SH-SY5Y (cell line): ENCODE results near the gene KCNQ1OT1.

Source experiments
- GATA2 ChIP-seq: IDR thresholded peaks from 2 replicates; pipeline ENCODE4 v1.6.1; 2011; ENCODE audit warnings: mild to moderate bottlenecking, low read depth, low read length
- GATA3 ChIP-seq: IDR thresholded peaks from 2 replicates; pipeline ENCODE4 v1.6.1; 2011; ENCODE audit warnings: low read depth, mild to moderate bottlenecking, low read length, moderate library complexity

Gene KCNQ1OT1

GRCh38 chr11:2649848-2650247 is 49.9 kb downstream of the KCNQ1OT1 start:
- no peak for TF ChIP-seq GATA3
- TF ChIP-seq GATA2 = no peak

GRCh38 chr11:2649400-2649799 is 50.4 kb downstream of the KCNQ1OT1 start:
- TF ChIP-seq GATA3 (no peak), GATA2 (no peak)

GRCh38 chr11:2647953-2648352 is 51.8 kb downstream of the KCNQ1OT1 start:
- no peak for TF ChIP-seq GATA3
- no peak for TF ChIP-seq GATA2

- TF ChIP-seq GATA2 = no peak
- no peak for TF ChIP-seq GATA3
Observed at GRCh38 chr11:2647167-2647566, 52.6 kb downstream of the KCNQ1OT1 start.

- TF ChIP-seq GATA3 = no peak
- TF ChIP-seq GATA2 = no peak
Observed at GRCh38 chr11:2645779-2646118, 54.0 kb downstream of the KCNQ1OT1 start.

- no peak for TF ChIP-seq GATA3
- no peak for TF ChIP-seq GATA2
Observed at GRCh38 chr11:2644844-2645778, 54.7 kb downstream of the KCNQ1OT1 start.

GRCh38 chr11:2643746-2644145 is 56.0 kb downstream of the KCNQ1OT1 start:
- TF ChIP-seq GATA2 = no peak
- TF ChIP-seq GATA3 = no peak

- TF ChIP-seq GATA2 = no peak
- TF ChIP-seq GATA3 = no peak
Observed at GRCh38 chr11:2641623-2642022, 58.2 kb downstream of the KCNQ1OT1 start.

GRCh38 chr11:2631161-2631560 is 68.6 kb downstream of the KCNQ1OT1 start:
- TF ChIP-seq GATA2 (no peak), GATA3 (no peak)

- TF ChIP-seq GATA2 (no peak), GATA3 (no peak)
Observed at GRCh38 chr11:2630679-2631078, 69.1 kb downstream of the KCNQ1OT1 start.

GRCh38 chr11:2625183-2625582 is 74.6 kb downstream of the KCNQ1OT1 start:
- TF ChIP-seq GATA3 = no peak

- TF ChIP-seq GATA2 (no peak), GATA3 (no peak)
Observed at GRCh38 chr11:2621894-2622293, 77.9 kb downstream of the KCNQ1OT1 start.

GRCh38 chr11:2612884-2613571 is 86.8 kb downstream of the KCNQ1OT1 start:
- TF ChIP-seq GATA2 = no peak
- no peak for TF ChIP-seq GATA3

GRCh38 chr11:2609345-2609744 is 90.4 kb downstream of the KCNQ1OT1 start:
- TF ChIP-seq GATA2 (no peak), GATA3 (no peak)
